HL-60 (cell line): ENCODE results near the gene DENND4A.
A peak's percentile ranks its signal among the peaks of the same experiment; 100 is the strongest.

Source experiments
- CTCF ChIP-seq: IDR thresholded peaks from one replicate; pipeline ENCODE4 v1.5.1; 2011; ENCODE audit warnings: low read length, control low read depth, inconsistent platforms; ENCODE audit not compliant: insufficient read depth
- POLR2AphosphoS5 ChIP-seq: IDR thresholded peaks from 2 replicates; pipeline ENCODE4 v1.6.1; 2012; ENCODE audit warnings: low read depth

GRCh38 chr15:65650312-65651041 is 141.6 kb downstream of the DENND4A start:
- TF ChIP-seq CTCF = no peak
- TF ChIP-seq POLR2AphosphoS5 = peak; percentile 34; the same call in 1 of the 2 replicates
